HepG2 (cell line): ENCODE results near the gene S100A5. TPM values are rescaled to one million over a fixed set of nuclear protein-coding genes. Genes with fewer than 3 reads are reported as not detected.

ENCODE experiments used
- ATAC-seq: fragments of 200-7000 bp; cut with Tn5 transposase; 3 replicates; pipeline ENCODE4 v1.9.1; 2020; ENCODE audit warnings: mild to moderate bottlenecking, moderate library complexity
- BruUV-seq: library from RNA; stranded (reverse); fragments of 400-500 nt; replicated peaks from 2 replicates; lab custom pipeline; 2021; lab: Mats Ljungman, UMichigan
- CTCF ChIA-PET: fragments of 300-600 bp; formaldehyde crosslinking; extraction: SDS; loops from one replicate; lab custom pipeline; 2021; ENCODE audit warnings: low total read pairs, inconsistent platforms, low intra/inter-chr PET ratio; lab: Yijun Ruan, JAX
- POLR2A ChIA-PET: fragments of 350-600 bp; sonication (Branson Sonifier 250); formaldehyde crosslinking; loops from one replicate; lab custom pipeline; 2020; ENCODE audit warnings: antibody characterized with exemption, inconsistent platforms; lab: Yijun Ruan, JAX
- DNase-seq: peaks from one replicate; pipeline ENCODE4 v3.0.0-alpha.2; 2015; ENCODE audit warnings: low spot score
- FAIRE-seq: peaks from 3 replicates; lab custom pipeline; 2011; peaks lifted over from hg19 to GRCh38; lab: Jason Lieb, UNC
- H2AFZ ChIP-seq: one replicate; pipeline ENCODE4 v1.6.1; 2011; ENCODE audit warnings: low read length, inconsistent platforms
- H3K27ac ChIP-seq: fragments of 300-600 bp; 3 replicates; pipeline ENCODE4 v1.8.0; 2011; ENCODE audit warnings: mixed run types, mild to moderate bottlenecking, mixed read lengths, low read length, inconsistent platforms; ENCODE audit not compliant: insufficient read depth; ENCODE audit errors: extremely low read length
- H3K27me3 ChIP-seq, 2 experiments: fragments of 200-600 bp in 1 of 2; 2 replicates in 1 of 2; 3 replicates in 1 of 2; pipeline versions ENCODE4 v1.6.0 to v1.8.0; 2011; ENCODE audit warnings: low read length in 2 of 2, mild to moderate bottlenecking in 2 of 2, moderate library complexity in 2 of 2, inconsistent platforms in 1 of 2; ENCODE audit not compliant: insufficient read depth in 2 of 2, control insufficient read depth in 1 of 2
- H3K36me3 ChIP-seq, 2 experiments: fragments of 200-600 bp in 1 of 2; replicated peaks in 1 of 2; 2 replicates in 1 of 2; 3 replicates in 1 of 2; pipeline versions ENCODE4 v1.5.1 to v1.8.0; 2011; ENCODE audit warnings: low read length in 2 of 2, inconsistent platforms in 1 of 2; ENCODE audit not compliant: insufficient read depth in 2 of 2, control insufficient read depth in 1 of 2
- H3K4me1 ChIP-seq: 2 replicates; pipeline ENCODE4 v1.5.1; 2012; ENCODE audit warnings: low read length, inconsistent platforms; ENCODE audit not compliant: insufficient read depth
- H3K4me2 ChIP-seq: 2 replicates; pipeline ENCODE4 v1.6.0; 2011; ENCODE audit warnings: low read depth, low read length, inconsistent platforms
- H3K4me3 ChIP-seq, 3 experiments: fragments of 200-600 bp in 1 of 3; sonication (generic), shearing (Covaris generic) in 1 of 3; replicated peaks in 1 of 3; 2 replicates each; pipeline ENCODE4 v1.5.1; 2011 to 2016; ENCODE audit warnings: low read length in 3 of 3, inconsistent platforms in 2 of 3, low read depth in 2 of 3, mild to moderate bottlenecking in 2 of 3, control low read depth in 1 of 3, mixed read lengths in 1 of 3; ENCODE audit not compliant: insufficient read depth in 1 of 3
- H3K79me2 ChIP-seq: one replicate; pipeline ENCODE4 v1.6.1; 2011; ENCODE audit warnings: low read length, inconsistent platforms; ENCODE audit not compliant: insufficient read depth
- H3K9ac ChIP-seq: 2 replicates; pipeline ENCODE4 v1.6.0; 2011; ENCODE audit warnings: mild to moderate bottlenecking, low read depth, low read length, inconsistent platforms; ENCODE audit not compliant: insufficient read depth
- H3K9me3 ChIP-seq: 2 replicates; pipeline ENCODE4 v1.5.1; 2012; ENCODE audit warnings: mild to moderate bottlenecking, low read length
- H4K20me1 ChIP-seq: 2 replicates; pipeline ENCODE4 v1.6.0; 2011; ENCODE audit warnings: inconsistent platforms, mild to moderate bottlenecking, low read length, moderate library complexity; ENCODE audit not compliant: insufficient read depth
- EEA1 ChIP-seq: sonication (generic); formaldehyde crosslinking; IDR thresholded peaks from 2 replicates; pipeline ENCODE4 v1.5.1; 2020; ENCODE audit warnings: mild to moderate bottlenecking, missing genetic modification reagents, borderline replicate concordance
- HMGA1 ChIP-seq: sonication (generic); formaldehyde crosslinking; conservative IDR thresholded peaks from 2 replicates; pipeline ENCODE4 v1.4.0; 2020; ENCODE audit warnings: missing genetic modification reagents
- MYNN ChIP-seq: sonication (generic); formaldehyde crosslinking; IDR thresholded peaks from 2 replicates; pipeline ENCODE4 v1.4.0; 2020; ENCODE audit warnings: mild to moderate bottlenecking, low read depth, missing genetic modification reagents
- NR3C1 ChIP-seq: sonication (generic); formaldehyde crosslinking; IDR thresholded peaks from 2 replicates; pipeline ENCODE4 v1.4.0; 2020; ENCODE audit warnings: missing genetic modification reagents
- NRL ChIP-seq: sonication (generic); formaldehyde crosslinking; IDR thresholded peaks from 2 replicates; pipeline ENCODE4 v1.5.0; 2020; ENCODE audit warnings: missing genetic modification reagents, mild to moderate bottlenecking, moderate library complexity, borderline replicate concordance
- PAX8 ChIP-seq: sonication (generic); formaldehyde crosslinking; IDR thresholded peaks from 2 replicates; pipeline ENCODE4 v1.8.0; 2022; ENCODE audit warnings: mild to moderate bottlenecking, missing genetic modification reagents, borderline replicate concordance
- RXRB ChIP-seq: IDR thresholded peaks from 2 replicates; pipeline ENCODE4 v1.6.1; 2016; ENCODE audit warnings: borderline replicate concordance, missing genetic modification reagents, missing compliant biosample characterization
- SIX4 ChIP-seq: sonication (generic); formaldehyde crosslinking; IDR thresholded peaks from 2 replicates; pipeline ENCODE4 v1.4.0; 2020; ENCODE audit warnings: missing genetic modification reagents
- ZNF121 ChIP-seq: sonication (generic); formaldehyde crosslinking; IDR thresholded peaks from 2 replicates; pipeline ENCODE4 v1.5.0; 2020; ENCODE audit warnings: mild to moderate bottlenecking, missing genetic modification reagents
- ZNF20 ChIP-seq: sonication (generic); formaldehyde crosslinking; IDR thresholded peaks from 2 replicates; pipeline ENCODE4 v1.4.0; 2020; ENCODE audit warnings: mild to moderate bottlenecking, moderate library complexity, missing genetic modification reagents
- ZNF274 ChIP-seq: sonication (generic); formaldehyde crosslinking; IDR thresholded peaks from 2 replicates; pipeline ENCODE4 v1.5.1; 2020; ENCODE audit warnings: mild to moderate bottlenecking, missing genetic modification reagents
- ZNF563 ChIP-seq: sonication (generic); formaldehyde crosslinking; IDR thresholded peaks from 2 replicates; pipeline ENCODE4 v1.8.0; 2022; ENCODE audit warnings: mild to moderate bottlenecking, moderate library complexity, missing genetic modification reagents
- ZNF598 ChIP-seq: sonication (generic); formaldehyde crosslinking; IDR thresholded peaks from 2 replicates; pipeline ENCODE4 v1.5.1; 2020; ENCODE audit warnings: mild to moderate bottlenecking, missing genetic modification reagents, borderline replicate concordance
- ZNF775 ChIP-seq: sonication (generic); formaldehyde crosslinking; IDR thresholded peaks from 2 replicates; pipeline ENCODE4 v1.4.0; 2020; ENCODE audit warnings: missing genetic modification reagents, mild to moderate bottlenecking, moderate library complexity, borderline replicate concordance
- ZSCAN25 ChIP-seq: sonication (generic); formaldehyde crosslinking; IDR thresholded peaks from 2 replicates; pipeline ENCODE4 v1.8.0; 2022; ENCODE audit warnings: mild to moderate bottlenecking, missing genetic modification reagents
- WGBS: methylation state at CpG from one replicate; pipeline ENCODE4 v1.1.6; 2017; ENCODE audit warnings: low lambda C conversion rate; 5-methylcytosine and 5-hydroxymethylcytosine counted together
- in situ Hi-C: cut with HindIII; loops from 2 replicates; pipeline ENCODE4 v1.10.0; 2017; ENCODE audit warnings: low pct_unique_long_range_greater_than_20kb; ENCODE audit not compliant: extremely low pct_ligation_motif_present
- intact Hi-C: fragments of 100-400 bp; cut with micrococcal nuclease; formaldehyde crosslinking; loops from one replicate; pipeline ENCODE4 v1.10.0; 2022; ENCODE audit not compliant: unreplicated experiment
- polyA plus RNA-seq, 8 experiments: library from polyadenylated mRNA; depleted of rRNA in 3 of 8; stranded (reverse) in 7 of 8; unstranded in 1 of 8; fragments of >200 nt; fragmentation: Illumina TruSeq in 4 of 8; extraction: Trizol in 4 of 8; gene quantifications; 2 replicates each; pipeline versions ENCODE4 v1.2.1 to v1.2.3, GENCODE V29; 2011 to 2016; ENCODE audit warnings: low read depth in 4 of 8, missing spikeins in 1 of 8, mixed read lengths in 1 of 8; ENCODE audit not compliant: insufficient read depth in 1 of 8
- total RNA-seq, 5 experiments: library from RNA; depleted of rRNA; stranded (reverse); fragments of >200 nt; fragmentation: Illumina TruSeq; extraction: Trizol; gene quantifications; 2 replicates each; pipeline ENCODE4 v1.2.3, GENCODE V29; 2016; ENCODE audit warnings: low read depth in 1 of 5
- TF ChIP-seq, protein P1 (sequence below): IDR thresholded peaks from 2 replicates; pipeline ENCODE4 v1.6.1; 2018; ENCODE audit warnings: missing genetic modification reagents, mild to moderate bottlenecking, missing compliant biosample characterization

Gene S100A5
- total and polyA plus RNA-seq, 2 of the 13 experiments (the other 11 are each of a cell fraction or from before 2014, with no cell fraction given) = not detected

DNA sequence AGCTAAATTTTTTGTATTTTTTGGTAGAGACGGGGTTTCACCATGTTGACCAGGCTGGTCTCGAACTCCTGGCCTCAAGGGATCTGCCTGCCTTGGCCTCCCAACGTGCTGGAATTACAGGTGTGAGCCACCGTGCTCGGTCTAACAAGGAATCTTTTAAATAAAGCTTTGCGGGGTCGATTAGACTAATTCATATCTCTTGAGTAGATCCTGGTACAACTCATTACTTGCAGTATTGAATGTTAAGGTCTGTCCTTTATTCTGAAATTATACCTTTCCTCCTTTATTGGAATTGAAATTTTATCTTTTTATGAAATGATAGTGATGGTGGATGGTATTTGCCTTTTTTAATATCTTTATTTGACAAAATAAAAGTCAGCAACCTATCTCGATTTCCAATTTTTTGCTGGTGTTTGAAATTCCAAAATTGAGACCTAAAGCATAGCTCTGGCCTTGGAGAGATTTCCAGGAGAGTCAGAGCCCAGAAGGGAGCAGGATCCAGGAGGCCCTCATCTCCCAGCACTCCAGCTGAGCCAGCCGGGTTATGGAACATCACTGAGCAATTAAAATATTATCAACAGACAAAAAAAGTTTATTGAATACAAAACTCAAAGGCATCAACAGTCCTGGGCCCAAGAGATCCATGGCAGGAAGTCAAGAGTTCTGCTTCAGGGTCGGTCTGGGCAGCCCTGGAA is 20.2 kb upstream of the S100A5 start:
- Histone ChIP-seq H3K9ac (no peak overlapping the region), H3K27ac (no peak overlapping the region), H3K4me1 (peaks cover 8% of the 10 kb centered on the region), H3K36me3 (no peaks in the 10 kb centered on the region), H3K4me2 (no peak overlapping the region), H3K27me3 (no peaks in the 10 kb centered on the region), H3K4me3 (no peak overlapping the region), H4K20me1 (no peaks in the 10 kb centered on the region), H2AFZ (no peak overlapping the region), H3K79me2 (no peaks in the 10 kb centered on the region), H3K9me3 (no peaks in the 10 kb centered on the region)
- WGBS = 60% methylated on average over 10 of the region's 10 CpGs
- ChIA-PET POLR2A (interaction anchor here (1.3 kb wide), 1 partner anchor 8 kb away, joined by 5 read pairs; no protein-coding TSS in a partner anchor), CTCF (no interaction called here)
- TF ChIP-seq ZNF775 (CRISPR knock-in tag) (no peak), RXRB (CRISPR knock-in tag) (no peak), NRL (CRISPR knock-in tag) (no peak), EEA1 (no peak), NR3C1 (CRISPR knock-in tag) (no peak), ZNF20 (CRISPR knock-in tag) (no peak), ZNF598 (CRISPR knock-in tag) (no peak), MYNN (no peak), ZNF563 (CRISPR knock-in tag) (no peak), ZSCAN25 (CRISPR knock-in tag) (no peak), ZNF274 (no peak), SIX4 (CRISPR knock-in tag) (no peak), HMGA1 (CRISPR knock-in tag) (no peak), ZNF121 (no peak), PAX8 (no peak)
- TF ChIP-seq, protein P1, sequence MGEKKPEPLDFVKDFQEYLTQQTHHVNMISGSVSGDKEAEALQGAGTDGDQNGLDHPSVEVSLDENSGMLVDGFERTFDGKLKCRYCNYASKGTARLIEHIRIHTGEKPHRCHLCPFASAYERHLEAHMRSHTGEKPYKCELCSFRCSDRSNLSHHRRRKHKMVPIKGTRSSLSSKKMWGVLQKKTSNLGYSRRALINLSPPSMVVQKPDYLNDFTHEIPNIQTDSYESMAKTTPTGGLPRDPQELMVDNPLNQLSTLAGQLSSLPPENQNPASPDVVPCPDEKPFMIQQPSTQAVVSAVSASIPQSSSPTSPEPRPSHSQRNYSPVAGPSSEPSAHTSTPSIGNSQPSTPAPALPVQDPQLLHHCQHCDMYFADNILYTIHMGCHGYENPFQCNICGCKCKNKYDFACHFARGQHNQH = no peak
- no peak for ATAC-seq
- FAIRE-seq = no peak
- BruUV-seq = no TSS peak
- no peak for DNase-seq
- in situ Hi-C loops (no loop called here), intact Hi-C loops (no loop called here)
